GM13976 (cell line): Measurements from ENCODE around the gene ERBB4.

Experiments
- DNase-seq: peaks from one replicate; pipeline ENCODE4 v3.0.0; 2012; ENCODE audit warnings: low spot score
- CTCF ChIP-seq: IDR thresholded peaks from 2 replicates; pipeline ENCODE4 v1.5.1; 2012; ENCODE audit warnings: borderline replicate concordance, mild to moderate bottlenecking; ENCODE audit not compliant: insufficient read depth; ENCODE audit errors: extremely low read depth, missing control alignments, control extremely low read depth
- in situ Hi-C: fragments of 300-500 bp; cut with MboI; formaldehyde crosslinking; loops from one replicate; pipeline ENCODE4 v1.12.0; 2022; ENCODE audit warnings: low sequenced_read_pairs, mixed read lengths, inconsistent platforms; ENCODE audit not compliant: unreplicated experiment

ERBB4 gene

DNA sequence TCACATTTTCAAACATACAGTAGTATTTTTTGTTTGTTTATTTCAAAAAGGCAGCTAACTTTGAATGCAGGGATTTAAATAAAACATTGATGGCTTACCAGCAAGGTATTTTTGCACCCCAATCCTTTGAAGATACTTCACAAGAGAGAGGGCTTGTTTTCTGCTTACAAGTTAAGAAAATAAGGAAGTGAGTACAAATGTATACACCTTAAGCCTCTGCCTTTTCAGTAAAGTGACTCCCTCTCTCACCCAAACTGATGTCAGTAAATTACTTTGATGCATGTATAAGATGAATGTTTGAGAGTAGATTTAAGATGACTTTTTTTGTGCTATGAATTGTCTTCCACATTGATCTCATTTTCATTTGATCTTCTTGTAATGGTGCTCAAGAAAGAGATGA, 1162.2 kb downstream of the ERBB4 start:
- no peak for TF ChIP-seq CTCF
- no peak for DNase-seq
- in situ Hi-C loops, result no loop called here

DNA sequence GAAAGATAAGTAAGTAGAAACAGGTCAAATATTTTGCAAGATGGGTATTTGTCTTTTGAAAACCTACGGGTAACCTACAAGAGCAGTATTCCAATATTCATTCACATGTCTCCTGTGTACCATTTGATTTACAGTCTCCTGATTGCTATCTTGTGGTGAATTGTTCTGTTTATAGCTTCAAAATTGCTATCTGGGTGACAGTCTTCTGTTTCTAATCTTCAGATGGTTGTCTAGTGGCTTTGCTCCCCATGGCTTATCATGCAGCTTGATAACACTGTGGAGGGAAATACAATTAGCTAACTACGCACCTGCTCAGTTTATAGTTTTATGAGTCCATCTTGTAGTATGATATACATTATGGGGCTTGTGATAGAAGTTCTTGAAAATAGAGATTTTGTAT, 1165.4 kb downstream of the ERBB4 start:
- in situ Hi-C loops, result no loop called here
- DNase-seq, result no peak
- no peak for TF ChIP-seq CTCF

DNA sequence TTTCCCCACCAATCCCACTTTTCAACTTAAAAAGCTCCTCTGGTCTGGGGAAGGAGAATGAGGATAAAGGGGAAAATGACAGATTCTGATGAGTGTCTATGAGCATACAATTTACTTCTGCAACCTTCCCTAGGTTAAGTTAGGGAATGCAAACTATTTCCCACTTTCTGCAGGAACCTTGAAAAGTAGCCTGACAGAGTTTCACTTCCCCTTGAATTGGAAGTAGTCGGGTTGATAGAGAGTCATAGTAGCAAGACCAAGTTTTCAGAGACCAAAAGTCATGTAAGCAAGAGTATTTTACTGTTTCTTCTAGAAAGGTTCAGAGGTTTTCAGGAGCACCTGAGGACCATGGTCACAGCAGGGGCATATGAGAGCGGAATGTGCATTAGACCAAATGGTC, 1167.1 kb downstream of the ERBB4 start:
- in situ Hi-C loops, result no loop called here
- no peak for DNase-seq

GRCh38 chr2:211368467-211368866, 1170.1 kb downstream of the ERBB4 start:
- in situ Hi-C loops, result no loop called here
- TF ChIP-seq CTCF, result no peak
- DNase-seq, result no peak

More for the DNA sequence above, 1167.1 kb downstream of the ERBB4 start:
- TF ChIP-seq CTCF, result no peak

GRCh38 chr2:211367711-211368110, 1170.9 kb downstream of the ERBB4 start:
- no peak for DNase-seq
- no peak for TF ChIP-seq CTCF
- in situ Hi-C loops, result no loop called here

GRCh38 chr2:211367293-211367692, 1171.3 kb downstream of the ERBB4 start:
- TF ChIP-seq CTCF, result no peak
- DNase-seq, result no peak
- in situ Hi-C loops, result no loop called here

DNA sequence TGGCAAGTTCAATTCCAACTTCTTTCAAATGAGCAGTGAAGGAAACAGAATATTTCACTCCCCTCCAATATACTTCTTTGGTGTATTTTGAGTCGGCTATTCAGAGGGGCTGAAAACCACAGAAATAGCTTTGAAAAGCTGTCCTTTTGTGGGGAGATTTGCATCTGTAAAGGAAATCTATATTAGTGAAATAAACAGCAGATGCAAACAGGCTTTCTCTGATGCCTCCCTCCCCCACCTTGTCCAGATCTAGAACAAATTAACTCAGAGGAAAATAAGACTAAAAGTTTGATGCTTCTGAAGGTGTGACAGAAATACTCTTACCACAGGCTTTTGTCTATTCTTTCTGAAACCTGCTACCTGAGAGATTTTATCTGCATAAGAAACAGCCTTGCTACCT, 1173.7 kb downstream of the ERBB4 start:
- no peak for DNase-seq
- in situ Hi-C loops, result no loop called here

More for the DNA sequence above, 1173.7 kb downstream of the ERBB4 start:
- TF ChIP-seq CTCF, result no peak
